Cardiac septum (tissue), 1 donor: ENCODE data around the gene GCH1. TPM values are rescaled to one million over a fixed set of nuclear protein-coding genes. Genes with fewer than 3 reads are reported as not detected.
"Not testable (repeated sequence)": the region's sequence is repeated elsewhere in the genome, so short reads cannot be mapped to it uniquely, and the experiment has no call there.

Experiments
- DNase-seq: peaks from one replicate; pipeline ENCODE4 v3.0.0-alpha.2; 2020; ENCODE audit warnings: low spot score
- intact Hi-C: fragments of 100-400 bp; cut with DNase I; formaldehyde crosslinking; loops from one replicate; pipeline ENCODE4 v1.14.0; 2022
- microRNA-seq: library from miRNA; unstranded; fragments of <30 nt; microRNA quantifications from one replicate; pipeline ENCODE4 v1.2.0, GENCODE V29; 2020
- total RNA-seq: library from RNA; stranded (reverse); fragmentation: NEBNext Ultra II Directional; extraction: Animal tissue kit (Norgen Biotek cat#: 25700); gene quantifications from one replicate; pipeline ENCODE4 v1.2.1, GENCODE V29; 2021
- donor health status: DM: no; HTN: no; CAD: no.

GCH1 gene
- total RNA-seq, 1 donor from 2014 or later: 2.6 TPM

GRCh38 chr14:54806616-54807015 is 96.0 kb downstream of the GCH1 start:
- intact Hi-C loops: loop anchor here (1.0 to 5.0 kb wide), 3 partner anchors 32 to 294 kb away; no protein-coding TSS in a partner anchor
- peak; percentile 70 for DNase-seq

GRCh38 chr14:54805445-54806322 is 96.9 kb downstream of the GCH1 start:
- DNase-seq: peak; percentile 85
- intact Hi-C loops: loop anchor here (1.0 to 5.0 kb wide), 4 partner anchors 31 to 293 kb away; no protein-coding TSS in a partner anchor

- DNase-seq: peak; percentile 36
These were observed 97.6 kb downstream of the GCH1 start for GRCh38 chr14:54805070-54805444.

GRCh38 chr14:54804538-54805041 is 98.0 kb downstream of the GCH1 start:
- peak; percentile 29 for DNase-seq
- intact Hi-C loops: loop anchor here (1.0 to 5.0 kb wide), 3 partner anchors 88 to 292 kb away; no protein-coding TSS in a partner anchor

More at GRCh38 chr14:54805070-54805444, 97.6 kb downstream of the GCH1 start:
- intact Hi-C loops: loop anchor here (1.0 to 5.0 kb wide), 3 partner anchors 87 to 293 kb away; no protein-coding TSS in a partner anchor

GRCh38 chr14:54803926-54804537 is 98.6 kb downstream of the GCH1 start:
- intact Hi-C loops: no loop called here
- peak; percentile 71 for DNase-seq

- no peak for DNase-seq
- intact Hi-C loops: no loop called here
These were observed 99.2 kb downstream of the GCH1 start for GRCh38 chr14:54803396-54803795.

- DNase-seq, intact Hi-C loops: not testable (repeated sequence)
These were observed 101.1 kb downstream of the GCH1 start for GRCh38 chr14:54801482-54801881.

GRCh38 chr14:54798465-54799124 is 104.0 kb downstream of the GCH1 start:
- intact Hi-C loops: no loop called here
- peak; percentile 26 for DNase-seq

- intact Hi-C loops: no loop called here
- peak; percentile 53 for DNase-seq
These were observed 104.6 kb downstream of the GCH1 start for GRCh38 chr14:54797986-54798385.

- DNase-seq: peak; percentile 33
- intact Hi-C loops: no loop called here
These were observed 105.1 kb downstream of the GCH1 start for GRCh38 chr14:54797556-54797955.

- no peak for DNase-seq
- intact Hi-C loops: no loop called here
These were observed 105.7 kb downstream of the GCH1 start for GRCh38 chr14:54796961-54797360.

GRCh38 chr14:54794796-54795195 is 107.8 kb downstream of the GCH1 start:
- peak; percentile 49 for DNase-seq
- intact Hi-C loops: no loop called here

- intact Hi-C loops: no loop called here
- no peak for DNase-seq
These were observed 108.5 kb downstream of the GCH1 start for GRCh38 chr14:54794159-54794558.

GRCh38 chr14:54792288-54792687 is 110.3 kb downstream of the GCH1 start:
- intact Hi-C loops: no loop called here

More at GRCh38 chr14:54792288-54792687, 110.3 kb downstream of the GCH1 start:
- no peak for DNase-seq

Small RNA genes within 50 kb of the gene (microRNA-seq; reads per million reads assigned to microRNA genes)
- not detected for gene MIR4308

Other genes starting within 250 kb of the GCH1 start
- 1.8 TPM for gene WDHD1, start 124.3 kb upstream of the GCH1 start, total RNA-seq
- 19.8 TPM for gene SOCS4, start 124.4 kb upstream of the GCH1 start, total RNA-seq
- 75.2 TPM for gene MAPK1IP1L, start 148.8 kb upstream of the GCH1 start, total RNA-seq
- 129 TPM for gene LGALS3, start 226.4 kb upstream of the GCH1 start, total RNA-seq